SKM-1 (cell line): Measurements from ENCODE around the gene DIAPH3.

Experiments
- DNase-seq: peaks from one replicate; lab custom pipeline; 2025; ENCODE audit not compliant: unreplicated experiment; lab: John Stamatoyannopoulos, UW

DIAPH3 gene

GRCh38 chr13:60158321-60158801 lies 5.4 kb downstream of the DIAPH3 start:
- DNase-seq: no peak

GRCh38 chr13:60155978-60156377 lies 7.8 kb downstream of the DIAPH3 start:
- no peak for DNase-seq

- no peak for DNase-seq
These were observed 10.8 kb downstream of the DIAPH3 start for GRCh38 chr13:60152904-60153303.

- no peak for DNase-seq
These were observed 11.6 kb downstream of the DIAPH3 start for GRCh38 chr13:60152114-60152513.

- DNase-seq: no peak
These were observed 13.2 kb downstream of the DIAPH3 start for GRCh38 chr13:60150538-60150937.

- no peak for DNase-seq
These were observed 14.8 kb downstream of the DIAPH3 start for GRCh38 chr13:60148918-60149317.

- DNase-seq: no peak
These were observed 16.4 kb downstream of the DIAPH3 start for GRCh38 chr13:60147361-60147760.

GRCh38 chr13:60146471-60146870 lies 17.3 kb downstream of the DIAPH3 start:
- DNase-seq: no peak

- no peak for DNase-seq
These were observed 20.0 kb downstream of the DIAPH3 start for GRCh38 chr13:60143775-60144174.

GRCh38 chr13:60139272-60139671 lies 24.5 kb downstream of the DIAPH3 start:
- DNase-seq: no peak

GRCh38 chr13:60138674-60139073 lies 25.1 kb downstream of the DIAPH3 start:
- DNase-seq: no peak

- no peak for DNase-seq
These were observed 25.7 kb downstream of the DIAPH3 start for GRCh38 chr13:60137911-60138560.

- no peak for DNase-seq
These were observed 28.4 kb downstream of the DIAPH3 start for GRCh38 chr13:60135344-60135743.

GRCh38 chr13:60134376-60134775 lies 29.4 kb downstream of the DIAPH3 start:
- no peak for DNase-seq

GRCh38 chr13:60121337-60121687 lies 42.4 kb downstream of the DIAPH3 start:
- no peak for DNase-seq

GRCh38 chr13:60120617-60121336 lies 43.0 kb downstream of the DIAPH3 start:
- no peak for DNase-seq

GRCh38 chr13:60118696-60119400 lies 44.9 kb downstream of the DIAPH3 start:
- DNase-seq: no peak

- DNase-seq: no peak
These were observed 49.2 kb downstream of the DIAPH3 start for GRCh38 chr13:60114499-60115028.

- no peak for DNase-seq
These were observed 51.0 kb downstream of the DIAPH3 start for GRCh38 chr13:60112771-60113170.

GRCh38 chr13:60111691-60112090 lies 52.0 kb downstream of the DIAPH3 start:
- no peak for DNase-seq

GRCh38 chr13:60109285-60109684 lies 54.4 kb downstream of the DIAPH3 start:
- no peak for DNase-seq

GRCh38 chr13:60108589-60108988 lies 55.1 kb downstream of the DIAPH3 start:
- DNase-seq: no peak
